ENCODE measurements around the gene SPTBN4.
A peak's percentile ranks its signal among the peaks of the same experiment; 100 is the strongest.
"Not testable (repeated sequence)": the region's sequence is repeated elsewhere in the genome, so short reads cannot be mapped to it uniquely, and the experiment has no call there.

SPTBN4 gene

GRCh38 chr19:40441719-40442253 lies 25.0 kb upstream of the SPTBN4 start:
- DNase-seq (ENCODE audit: low read depth): no peak

GRCh38 chr19:40442328-40443130 lies 24.3 kb upstream of the SPTBN4 start:
- no peak for DNase-seq (ENCODE audit: low read depth)

GRCh38 chr19:40443131-40443999 lies 23.4 kb upstream of the SPTBN4 start:
- peak; percentile 97 for DNase-seq (ENCODE audit: low read depth)

- peak; percentile 96 for DNase-seq (ENCODE audit: low read depth)
Observed at GRCh38 chr19:40444000-40444824, 22.6 kb upstream of the SPTBN4 start, which contains the start of gene SERTAD3. Gene SERTAD3 (minus strand): TSS chr19:40444335. CDS start chr19:40442080, 2,255 bp downstream.

- no peak for DNase-seq (ENCODE audit: low read depth)
Observed at GRCh38 chr19:40444825-40445312, 21.9 kb upstream of the SPTBN4 start.

- DNase-seq (ENCODE audit: low read depth): no peak
Observed at GRCh38 chr19:40445780-40446262, 21.0 kb upstream of the SPTBN4 start.

GRCh38 chr19:40446263-40446784 lies 20.5 kb upstream of the SPTBN4 start:
- DNase-seq (ENCODE audit: low read depth): no peak

- no peak for DNase-seq (ENCODE audit: low read depth)
Observed at GRCh38 chr19:40449506-40449905, 17.3 kb upstream of the SPTBN4 start.

GRCh38 chr19:40450664-40451063 lies 16.1 kb upstream of the SPTBN4 start:
- DNase-seq (ENCODE audit: low read depth): no peak

- no peak for DNase-seq (ENCODE audit: low read depth)
Observed at GRCh38 chr19:40452016-40452415, 14.8 kb upstream of the SPTBN4 start.

- DNase-seq (ENCODE audit: low read depth): no peak
Observed at GRCh38 chr19:40453151-40453735, 13.6 kb upstream of the SPTBN4 start.

GRCh38 chr19:40453943-40454342 lies 12.9 kb upstream of the SPTBN4 start:
- DNase-seq (ENCODE audit: low read depth): not testable (repeated sequence)

- DNase-seq (ENCODE audit: low read depth): no peak
Observed at GRCh38 chr19:40457048-40457447, 9.8 kb upstream of the SPTBN4 start.

- no peak for DNase-seq (ENCODE audit: low read depth)
Observed at GRCh38 chr19:40457953-40458596, 8.7 kb upstream of the SPTBN4 start.

- no peak for DNase-seq (ENCODE audit: low read depth)
Observed at GRCh38 chr19:40458597-40458974, 8.2 kb upstream of the SPTBN4 start.

- DNase-seq (ENCODE audit: low read depth): no peak
Observed at GRCh38 chr19:40460185-40460584, 6.6 kb upstream of the SPTBN4 start.

- no peak for DNase-seq (ENCODE audit: low read depth)
Observed at GRCh38 chr19:40461669-40462221, 5.1 kb upstream of the SPTBN4 start.

- not testable (repeated sequence) for DNase-seq (ENCODE audit: low read depth)
Observed at GRCh38 chr19:40463587-40464037, 3.2 kb upstream of the SPTBN4 start.

GRCh38 chr19:40464059-40465024 lies 2.5 kb upstream of the SPTBN4 start:
- peak; percentile 51 for DNase-seq (ENCODE audit: low read depth)

Data from activated gamma-delta T cell treated with anti-CD3 and anti-CD28 coated beads, Interleukin-2, amount 50 U/mL, for 16 hours (primary cell).